HG03571 (cell line): ENCODE results near the gene TGM1.

ENCODE experiments used
- ATAC-seq: cut with Tn5 transposase; IDR thresholded peaks from one replicate; pipeline ENCODE4 v1.9.1; 2021; ENCODE audit not compliant: unreplicated experiment

The TGM1 gene

DNA sequence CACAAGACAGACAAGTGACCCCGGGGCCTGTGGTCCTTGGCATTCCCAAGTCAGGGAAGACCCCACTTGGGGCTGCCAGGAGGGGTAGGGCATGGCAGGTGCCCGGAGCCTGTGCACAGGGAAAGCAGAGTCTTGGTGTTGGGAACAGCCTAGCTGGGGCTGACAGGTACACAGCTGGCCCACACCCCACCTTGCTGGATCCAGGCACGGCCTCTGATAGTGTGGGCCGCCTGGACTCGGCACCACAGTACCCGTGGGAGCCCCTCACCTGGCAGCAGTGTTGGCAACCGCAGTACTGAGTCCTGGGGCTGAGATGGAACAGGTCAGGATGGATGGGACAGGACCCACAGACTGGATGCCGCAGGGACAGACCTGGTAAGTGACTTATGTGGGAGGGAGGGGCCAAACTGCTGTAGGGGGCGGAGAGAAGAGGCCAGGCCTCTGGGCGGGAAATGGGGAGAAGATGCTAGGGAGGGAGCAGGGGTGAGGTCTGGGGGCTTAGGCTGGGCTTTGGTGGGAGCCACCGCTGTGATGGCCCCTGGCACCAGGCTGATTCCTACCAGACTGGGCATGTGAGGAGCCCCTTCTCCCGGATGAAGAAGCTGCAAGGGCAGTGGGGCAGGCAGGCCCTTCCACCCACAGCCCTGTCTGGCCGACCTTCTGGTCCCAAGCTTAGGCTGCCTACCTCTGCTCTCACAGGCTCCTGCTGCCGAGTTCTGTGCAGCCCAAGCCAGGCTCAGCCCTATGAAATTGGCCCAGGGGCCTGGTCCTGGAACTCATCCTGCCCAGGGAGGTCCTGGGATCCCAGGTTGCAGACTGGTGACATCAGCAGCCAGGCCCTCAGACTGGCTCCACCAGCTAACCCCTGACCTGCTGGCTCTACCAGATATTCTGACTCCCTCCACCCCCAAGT lies at the start of gene TGM1:
TGM1 (minus strand) TSS at position 357 of the 913 bp plus-strand sequence. CDS start 825 bp downstream, outside the sequence.
- no peak for ATAC-seq

DNA sequence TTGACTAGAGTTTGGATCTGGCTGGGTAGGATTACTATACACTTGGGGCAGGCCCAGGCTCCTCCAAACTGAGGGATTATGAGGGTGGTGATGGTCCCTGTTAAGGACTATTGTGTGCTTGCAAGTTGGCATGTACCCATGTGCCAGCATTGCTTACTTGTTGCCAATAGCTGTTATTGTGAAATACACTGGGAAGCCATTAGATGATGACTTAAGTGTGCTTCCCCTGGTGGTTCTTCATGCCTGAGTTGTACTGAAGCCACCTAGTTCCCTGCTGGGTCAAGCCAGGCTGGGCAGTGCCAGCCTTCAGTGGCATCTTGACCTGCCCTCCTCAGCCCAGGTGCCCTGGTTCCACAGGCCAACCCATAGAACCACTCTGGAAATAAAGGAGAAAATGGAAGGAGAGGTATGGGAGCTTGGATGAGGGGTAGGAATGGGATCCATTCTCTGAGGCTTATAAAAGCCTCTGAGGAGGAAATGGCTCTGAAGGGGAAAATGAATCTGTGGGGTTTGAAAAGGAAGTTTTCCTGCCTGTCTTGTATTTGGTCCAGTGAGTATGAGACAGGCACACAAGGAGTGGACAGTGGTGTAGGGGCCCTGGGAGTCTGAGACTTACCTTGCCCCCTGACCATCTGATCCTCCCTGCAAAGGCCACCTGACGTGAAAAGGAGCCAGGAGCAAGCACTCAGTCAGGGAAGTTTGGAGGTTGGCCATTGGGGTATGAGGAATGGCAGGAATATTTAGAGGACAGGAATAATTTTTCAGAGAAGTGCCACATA lies 49.0 kb upstream of the TGM1 start:
- ATAC-seq: no peak

- ATAC-seq: peak; percentile 64
Measured at GRCh38 chr14:24310646-24311604, 47.9 kb upstream of the TGM1 start, which contains the start of gene LTB4R. Gene LTB4R, plus strand, starts transcription at chr14:24311502. Its CDS starts 4,150 bp downstream, at chr14:24315652.

DNA sequence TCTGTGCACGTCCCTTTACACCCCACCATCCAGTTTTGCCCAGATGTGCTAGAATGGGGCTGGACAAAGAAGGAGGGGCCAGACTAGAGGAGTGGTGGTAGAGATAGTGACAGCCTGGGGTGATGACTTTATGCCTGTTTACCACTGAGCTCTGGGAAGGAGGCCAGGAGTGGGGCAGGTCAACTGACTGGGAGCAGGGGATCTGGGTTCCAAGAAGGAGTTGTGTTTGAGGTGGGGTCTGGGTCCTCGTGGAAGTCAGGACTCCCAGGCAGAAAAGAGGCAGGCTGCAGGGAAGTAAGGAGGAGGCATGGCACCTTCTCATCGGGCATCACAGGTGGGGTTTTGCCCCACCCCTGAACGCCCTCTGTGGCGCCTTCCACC lies 47.3 kb upstream of the TGM1 start:
- no peak for ATAC-seq

DNA sequence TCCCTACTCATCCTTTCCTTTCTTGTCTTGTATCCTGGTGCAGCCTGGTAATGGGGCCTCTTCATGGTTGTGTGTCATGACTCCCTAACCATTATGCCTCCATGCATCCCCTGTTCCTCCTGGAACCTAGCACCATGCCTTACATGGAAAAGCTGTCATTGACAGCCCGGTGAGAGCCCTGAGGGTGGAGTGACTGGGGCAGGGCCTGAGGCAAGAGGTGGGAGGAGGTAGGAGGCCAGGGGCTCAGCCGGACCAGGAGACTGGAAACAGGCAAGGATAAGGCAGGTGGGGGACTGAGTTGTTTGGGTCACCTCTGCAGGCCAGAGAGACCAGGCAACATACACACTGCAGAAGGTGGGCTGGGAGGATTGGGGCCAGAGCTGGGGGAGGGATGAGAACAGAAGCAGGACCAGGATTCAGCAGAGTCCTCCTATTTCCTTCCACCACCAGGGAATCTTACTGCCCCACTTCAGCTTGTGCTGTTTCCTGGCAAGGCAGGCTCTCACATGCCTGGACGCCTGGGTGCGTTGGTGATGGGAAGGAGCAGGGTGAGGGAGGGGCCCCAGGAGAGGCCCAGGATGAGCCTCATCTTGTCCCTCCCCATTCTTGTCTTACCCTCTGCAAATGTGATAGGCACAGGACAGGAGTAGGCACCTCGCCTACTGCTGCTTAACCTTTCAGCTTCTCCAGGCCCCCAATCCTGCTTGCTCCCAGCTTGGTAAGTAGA lies 46.7 kb upstream of the TGM1 start, which contains the start of gene LTB4R2:
LTB4R2 (plus strand) TSS at position 603 of the 727 bp plus-strand sequence. CDS start 525 bp downstream, outside the sequence.
- ATAC-seq: no peak

DNA sequence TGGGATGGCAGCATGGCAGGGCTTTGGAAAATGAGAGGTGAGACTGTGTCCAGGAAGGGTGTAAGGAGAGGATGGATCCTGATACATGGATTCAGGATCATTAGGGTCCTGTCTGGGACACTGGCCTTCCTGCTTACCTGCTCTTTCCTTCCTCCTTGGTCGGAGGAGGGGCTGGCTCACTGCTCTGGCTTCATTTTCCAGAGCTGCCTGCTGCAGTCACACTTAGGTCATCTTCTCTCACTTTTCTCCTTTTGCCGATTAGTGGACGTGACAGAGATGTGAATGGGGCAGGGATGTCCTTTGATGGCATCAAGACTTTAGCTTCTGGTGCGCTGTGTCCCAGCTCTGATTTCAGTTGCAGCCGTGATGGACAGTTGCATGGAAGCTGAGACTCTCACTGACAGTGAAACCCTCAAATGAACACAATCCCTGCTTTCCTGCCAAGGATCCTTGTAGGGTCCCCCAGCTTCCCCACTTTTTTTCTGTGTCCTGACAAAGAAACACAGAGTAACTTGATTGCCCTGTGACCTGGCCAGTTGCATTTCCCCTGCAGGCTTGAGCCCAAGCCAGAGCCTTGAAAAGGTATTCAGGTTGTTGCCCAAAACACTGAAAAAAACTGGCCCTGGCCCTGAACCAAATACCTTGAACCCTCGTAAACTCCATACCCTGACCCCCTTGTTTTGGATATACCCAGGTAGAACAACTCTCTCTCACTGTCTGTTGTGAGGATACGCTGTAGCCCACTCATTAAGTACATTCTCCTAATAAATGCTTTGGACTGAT lies 45.6 kb upstream of the TGM1 start:
- no peak for ATAC-seq

DNA sequence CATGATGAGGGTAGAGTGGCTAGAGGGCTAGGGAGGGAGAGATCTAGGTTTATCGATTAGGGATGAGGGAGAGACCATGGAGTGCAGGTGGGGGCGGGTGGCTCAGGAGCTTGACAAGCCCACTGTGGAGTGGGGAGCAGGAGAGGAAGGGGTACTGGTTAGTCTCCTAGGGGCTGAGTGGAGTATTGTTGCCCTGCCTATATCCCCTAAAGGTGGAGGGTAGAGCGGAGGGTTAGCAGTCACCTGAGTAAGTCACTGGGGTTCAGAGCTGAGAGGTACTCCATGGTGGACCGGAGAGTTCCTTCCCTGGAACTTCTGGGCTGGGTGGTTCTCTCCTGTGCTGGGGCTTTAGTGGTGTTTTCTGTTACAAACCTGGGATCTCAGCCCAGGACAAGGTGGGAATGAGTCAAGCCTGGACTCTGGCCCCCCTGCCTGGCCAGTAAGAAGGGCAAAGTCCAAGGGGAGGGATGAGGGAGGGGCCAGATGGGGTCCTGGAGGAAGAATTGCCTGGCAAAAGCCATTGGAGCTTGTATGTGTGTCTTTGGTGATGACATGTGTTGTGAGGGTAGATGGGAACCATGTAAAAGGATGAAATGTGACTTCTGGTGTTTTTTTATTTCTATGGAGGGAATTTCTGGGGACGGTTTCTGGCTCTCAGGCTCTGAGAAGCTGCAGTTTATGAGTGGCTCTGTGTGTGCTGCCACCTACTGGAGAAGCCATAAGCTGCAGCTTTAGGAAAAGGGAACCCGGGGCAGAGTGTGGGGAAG lies 44.8 kb upstream of the TGM1 start, which contains the start of gene CIDEB:
CIDEB (minus strand) TSS at position 403 of the 767 bp plus-strand sequence; CDS start at position 284, 119 bp downstream.
- ATAC-seq: no peak

DNA sequence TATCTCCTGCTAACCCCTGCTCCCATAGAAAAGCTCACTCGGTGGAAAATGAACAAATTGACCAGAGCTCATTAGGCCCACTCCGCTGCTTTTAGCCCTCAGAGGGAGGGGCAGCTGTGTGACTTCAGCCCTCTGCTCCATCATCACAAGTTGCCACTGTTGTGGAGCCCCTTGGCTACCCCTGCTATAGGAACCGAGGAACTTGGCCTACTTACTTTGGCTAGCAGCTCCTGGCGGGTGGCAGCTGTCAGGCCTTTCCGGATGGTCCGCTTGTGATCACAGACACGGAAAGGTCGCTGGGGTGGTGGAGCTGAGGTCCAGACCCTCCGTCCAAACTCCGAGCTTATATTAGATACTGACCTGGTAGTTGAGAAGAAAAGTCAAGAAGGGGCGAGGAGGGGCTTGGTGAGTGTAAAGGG lies 44.2 kb upstream of the TGM1 start:
- no peak for ATAC-seq

- ATAC-seq: no peak
Measured at GRCh38 chr14:24304019-24304387, 41.0 kb upstream of the TGM1 start.

GRCh38 chr14:24300326-24300980 lies 37.5 kb upstream of the TGM1 start:
- no peak for ATAC-seq

DNA sequence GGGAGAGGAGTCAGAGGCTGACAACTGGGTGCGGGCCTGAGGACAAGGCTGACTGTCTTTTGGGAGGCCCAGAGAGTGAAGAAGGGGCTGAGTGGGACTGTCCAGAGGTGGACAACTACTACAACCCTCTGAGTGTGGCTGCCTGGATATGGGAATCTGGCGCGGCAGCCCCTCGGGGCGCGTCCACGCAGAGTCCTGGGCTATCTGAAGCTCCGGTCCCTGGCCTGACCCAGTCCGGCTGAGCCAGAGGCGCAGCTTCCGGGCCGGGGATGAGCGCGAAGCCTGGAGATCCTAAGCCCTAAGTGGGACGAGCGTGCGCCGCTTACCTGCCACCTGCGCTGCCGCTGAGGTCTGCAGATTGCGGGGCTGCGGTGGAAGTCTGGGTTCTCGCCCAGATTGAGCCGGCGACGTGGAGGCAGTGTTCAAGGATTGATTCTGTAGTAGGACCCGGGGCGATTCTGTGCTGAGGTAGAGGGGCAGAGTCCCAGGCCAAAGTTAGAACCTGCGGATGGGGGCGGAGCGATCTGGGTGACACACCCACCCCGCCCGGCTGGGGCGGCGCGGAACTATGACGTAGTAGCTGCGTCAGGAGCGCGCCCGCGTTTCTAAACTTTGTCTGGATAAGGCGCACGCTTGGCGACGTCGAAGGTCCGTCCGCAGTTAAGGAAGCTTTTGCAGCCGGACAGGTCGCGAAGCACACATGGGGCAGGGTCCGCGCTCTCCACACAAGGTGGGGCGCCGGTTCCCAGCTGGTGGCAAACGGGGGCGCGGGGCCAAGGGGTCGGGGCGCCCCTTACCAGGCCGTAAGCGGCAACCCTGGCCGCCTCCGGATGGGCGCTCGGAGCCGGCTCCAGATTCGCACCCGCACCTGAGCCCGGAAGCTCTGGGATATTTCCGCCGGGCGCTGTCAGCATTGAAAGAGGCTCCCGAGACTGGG lies 36.5 kb upstream of the TGM1 start, which contains the start of the genes DHRS1 and NOP9:
DHRS1 (minus strand) TSS at position 526 of the 937 bp plus-strand sequence. CDS start 674 bp downstream, outside the sequence.
NOP9 (plus strand) TSS at position 596 of the 937 bp plus-strand sequence; CDS start at position 701, 105 bp downstream.
- peak; percentile 60 for ATAC-seq

DNA sequence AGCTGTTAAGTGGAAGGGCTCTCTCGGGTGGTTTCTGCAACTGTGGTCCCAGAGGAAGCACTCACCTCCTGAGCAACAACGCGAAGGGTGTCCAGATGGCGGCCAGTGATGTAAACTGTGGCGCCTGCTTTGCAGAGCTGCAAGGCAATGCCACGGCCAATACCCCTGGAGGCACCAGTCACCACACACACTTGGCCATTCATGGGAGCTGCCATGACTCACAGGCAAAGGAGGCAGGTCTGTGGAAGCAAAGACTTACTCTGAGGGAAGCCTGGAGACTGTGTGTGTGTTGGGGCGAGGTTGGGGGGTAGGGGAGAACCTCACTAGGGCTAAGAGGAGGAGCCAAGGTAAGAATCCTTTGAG lies 35.9 kb upstream of the TGM1 start:
- no peak for ATAC-seq

DNA sequence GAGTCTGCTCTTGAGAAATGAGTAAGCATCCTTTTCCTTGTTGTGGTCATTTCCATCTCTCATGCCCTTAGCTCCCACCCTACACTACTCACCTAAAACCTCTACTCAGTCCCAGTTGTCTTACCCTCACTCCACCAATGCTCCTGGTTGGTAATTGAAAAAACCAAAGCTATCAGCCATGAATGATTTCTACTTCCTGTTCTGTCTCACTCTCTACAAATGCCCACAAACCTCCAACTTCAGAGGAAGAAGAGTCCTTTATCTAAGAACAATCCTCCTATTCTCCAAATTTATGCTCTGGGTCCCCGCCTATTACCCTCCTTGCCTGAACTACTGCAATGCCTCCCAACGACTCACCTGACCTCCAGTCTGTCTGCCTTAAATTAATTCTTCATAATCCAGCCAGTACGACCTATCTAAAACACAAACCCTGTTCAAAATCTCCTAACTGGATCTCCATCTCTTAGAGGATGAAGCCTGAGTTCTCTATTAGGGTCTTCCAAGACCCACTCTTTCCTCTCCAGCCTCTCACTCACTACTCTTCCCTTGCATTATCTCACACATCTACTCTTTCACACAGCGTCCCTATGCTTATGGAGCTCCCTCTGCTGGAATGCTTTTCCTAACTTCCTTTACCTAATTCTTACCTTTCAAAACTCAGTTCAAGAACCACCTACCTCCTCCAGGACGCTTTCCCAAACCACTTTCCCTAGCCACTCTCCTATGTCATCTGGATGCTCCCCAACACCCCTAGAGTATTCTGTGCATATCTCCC lies 34.4 kb upstream of the TGM1 start:
- no peak for ATAC-seq

GRCh38 chr14:24296341-24297157 lies 33.6 kb upstream of the TGM1 start:
- no peak for ATAC-seq

DNA sequence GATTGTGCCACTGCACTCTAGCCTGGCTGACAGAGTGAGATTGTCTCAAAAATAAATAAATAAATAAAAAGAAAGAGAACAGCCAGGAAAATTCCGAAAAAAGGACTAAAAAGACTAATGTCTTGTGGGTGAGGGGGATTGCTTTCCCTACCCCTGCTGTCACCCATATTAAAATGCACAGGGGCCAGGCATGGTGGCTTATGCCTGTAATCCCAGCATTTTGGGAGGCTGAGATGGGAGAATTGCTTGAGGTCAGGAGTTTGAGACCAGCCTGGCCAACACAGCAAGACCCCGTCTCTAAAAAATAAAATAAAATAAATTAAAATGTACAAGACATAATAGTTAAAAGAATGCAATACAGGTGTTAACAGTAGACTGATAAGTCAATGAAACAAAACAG lies 30.5 kb upstream of the TGM1 start:
- ATAC-seq: no peak
